WTC11 (cell line): ENCODE measurements around the gene BICC1. TPM values are rescaled to one million over a fixed set of nuclear protein-coding genes. Genes with fewer than 3 reads are reported as not detected.

Source experiments
- ATAC-seq: fragments of 200-7000 bp; cut with Tn5 transposase; 2 replicates; pipeline ENCODE4 v1.10.0; 2021; ENCODE audit warnings: mild to moderate bottlenecking, moderate library complexity
- CTCF ChIA-PET: fragments of 300-600 bp; sonication (Branson Sonifier 250); formaldehyde crosslinking; loops from one replicate; lab custom pipeline; 2021; ENCODE audit warnings: antibody characterized with exemption; lab: Charles Lee
- POLR2A ChIA-PET: fragments of 350-600 bp; sonication (Branson Sonifier 250); formaldehyde crosslinking; loops from one replicate; lab custom pipeline; 2021; ENCODE audit warnings: antibody characterized with exemption; lab: Charles Lee
- DNase-seq: peaks from one replicate; pipeline ENCODE4 v3.0.0; 2021; ENCODE audit warnings: low spot score
- H3K27ac Mint-ChIP-seq: 2 replicates; pipeline ENCODE4 v1.8.0; 2021; ENCODE audit warnings: mixed read lengths
- H3K27me3 Mint-ChIP-seq: 2 replicates; pipeline ENCODE4 v1.8.0; 2021; ENCODE audit warnings: low read depth, mild to moderate bottlenecking, moderate library complexity, mixed read lengths
- H3K36me3 Mint-ChIP-seq: 2 replicates; pipeline ENCODE4 v1.8.0; 2021; ENCODE audit warnings: mixed read lengths
- H3K4me1 Mint-ChIP-seq: 2 replicates; pipeline ENCODE4 v1.8.0; 2022; ENCODE audit warnings: mixed read lengths
- H3K4me3 Mint-ChIP-seq: 2 replicates; pipeline ENCODE4 v1.8.0; 2021; ENCODE audit warnings: mild to moderate bottlenecking, moderate library complexity, mixed read lengths
- H3K9me3 Mint-ChIP-seq: 2 replicates; pipeline ENCODE4 v1.8.0; 2021; ENCODE audit warnings: mixed read lengths
- ARID4B ChIP-seq: sonication (generic); formaldehyde crosslinking; IDR thresholded peaks from 2 replicates; pipeline ENCODE4 v1.8.0; 2023; ENCODE audit warnings: missing genetic modification reagents, mild to moderate bottlenecking, borderline replicate concordance
- ATF1 ChIP-seq: sonication (generic); formaldehyde crosslinking; IDR thresholded peaks from 2 replicates; pipeline ENCODE4 v1.8.1; 2023; ENCODE audit warnings: mild to moderate bottlenecking, moderate library complexity, missing genetic modification reagents
- ATF6 ChIP-seq: sonication (generic); formaldehyde crosslinking; IDR thresholded peaks from 2 replicates; pipeline ENCODE4 v1.8.1; 2023; ENCODE audit warnings: mild to moderate bottlenecking, missing genetic modification reagents
- E2F5 ChIP-seq: sonication (generic); formaldehyde crosslinking; IDR thresholded peaks from 2 replicates; pipeline ENCODE4 v1.8.1; 2022; ENCODE audit warnings: mild to moderate bottlenecking, moderate library complexity, missing genetic modification reagents
- ELF4 ChIP-seq: sonication (generic); formaldehyde crosslinking; IDR thresholded peaks from 2 replicates; pipeline ENCODE4 v1.8.1; 2022; ENCODE audit warnings: low read depth, mild to moderate bottlenecking, moderate library complexity, missing genetic modification reagents
- FOXJ3 ChIP-seq: sonication (generic); formaldehyde crosslinking; IDR thresholded peaks from 2 replicates; pipeline ENCODE4 v1.9.0; 2021; ENCODE audit warnings: missing genetic modification reagents, mild to moderate bottlenecking, borderline replicate concordance
- HMGA2 ChIP-seq: fragments of 250-450 bp; sonication (Bioruptor Pico); IDR thresholded peaks from 2 replicates; pipeline ENCODE4 v1.4.0; 2021; ENCODE audit warnings: mild to moderate bottlenecking, moderate library complexity
- KAT7 ChIP-seq: sonication (generic); formaldehyde crosslinking; IDR thresholded peaks from 2 replicates; pipeline ENCODE4 v1.8.1; 2023; ENCODE audit warnings: missing genetic modification reagents, mild to moderate bottlenecking, borderline replicate concordance
- NFE2L1 ChIP-seq: sonication (generic); formaldehyde crosslinking; IDR thresholded peaks from 2 replicates; pipeline ENCODE4 v1.8.1; 2023; ENCODE audit warnings: missing genetic modification reagents
- NFYB ChIP-seq: sonication (generic); formaldehyde crosslinking; conservative IDR thresholded peaks from 2 replicates; pipeline ENCODE4 v1.8.0; 2022; ENCODE audit warnings: low read depth, missing genetic modification reagents
- NR1H2 ChIP-seq: sonication (generic); formaldehyde crosslinking; IDR thresholded peaks from 2 replicates; pipeline ENCODE4 v1.9.0; 2021; ENCODE audit warnings: mild to moderate bottlenecking, moderate library complexity, missing genetic modification reagents
- TCF7 ChIP-seq: sonication (generic); formaldehyde crosslinking; IDR thresholded peaks from 2 replicates; pipeline ENCODE4 v1.8.0; 2022; ENCODE audit warnings: mild to moderate bottlenecking, low read depth, missing genetic modification reagents, moderate library complexity
- TEAD1 ChIP-seq: sonication (generic); formaldehyde crosslinking; IDR thresholded peaks from 2 replicates; pipeline ENCODE4 v1.8.0; 2022; ENCODE audit warnings: mild to moderate bottlenecking, missing genetic modification reagents
- TEAD4 ChIP-seq: sonication (generic); formaldehyde crosslinking; IDR thresholded peaks from 2 replicates; pipeline ENCODE4 v1.8.0; 2022; ENCODE audit warnings: mild to moderate bottlenecking, missing genetic modification reagents
- ZNF219 ChIP-seq: sonication (generic); formaldehyde crosslinking; IDR thresholded peaks from 2 replicates; pipeline ENCODE4 v1.8.0; 2023; ENCODE audit warnings: missing genetic modification reagents, mild to moderate bottlenecking, borderline replicate concordance
- ZNF512 ChIP-seq: sonication (generic); formaldehyde crosslinking; IDR thresholded peaks from 2 replicates; pipeline ENCODE4 v1.8.1; 2022; ENCODE audit warnings: missing genetic modification reagents, borderline replicate concordance
- total RNA-seq: library from RNA; stranded (reverse); gene quantifications from 3 replicates; pipeline ENCODE4 v1.2.3, GENCODE V29; 2021

The BICC1 gene
- total RNA-seq, 1 experiment from 2014 or later, result 0.61 TPM

- no peak for TF ChIP-seq E2F5
- no peak for TF ChIP-seq ZNF219 (CRISPR knock-in tag)
Measured at GRCh38 chr10:58758321-58758720, 245.6 kb downstream of the BICC1 start (continued).

GRCh38 chr10:58764087-58764747 is 251.5 kb downstream of the BICC1 start:
- no peaks in the 10 kb centered on the region; the same call in 1 of the 2 replicates for H3K36me3 Mint-ChIP-seq
- TF ChIP-seq ARID4B (CRISPR knock-in tag) (no peak), HMGA2 (CRISPR knock-in tag) (no peak), NFYB (CRISPR knock-in tag) (no peak), ATF6 (CRISPR knock-in tag) (no peak), ZNF512 (CRISPR knock-in tag) (no peak), FOXJ3 (CRISPR knock-in tag) (no peak), TCF7 (CRISPR knock-in tag) (no peak), KAT7 (CRISPR knock-in tag) (no peak), ATF1 (CRISPR knock-in tag) (no peak), NR1H2 (CRISPR knock-in tag) (no peak), TEAD1 (CRISPR knock-in tag) (no peak), ELF4 (no peak), TEAD4 (CRISPR knock-in tag) (no peak), NFE2L1 (CRISPR knock-in tag) (no peak)
- POLR2A ChIA-PET, result no interaction called here
- no peak overlapping the region for H3K27ac Mint-ChIP-seq
- H3K4me1 Mint-ChIP-seq, result no peaks in the 10 kb centered on the region
- no peak overlapping the region for H3K4me3 Mint-ChIP-seq
- CTCF ChIA-PET, result no interaction called here
- no peak for DNase-seq
- peaks cover 11% of the 10 kb centered on the region for H3K9me3 Mint-ChIP-seq
- no peaks in the 10 kb centered on the region; the same call in 1 of the 2 replicates for H3K27me3 Mint-ChIP-seq
- ATAC-seq, result no peak
